LNCaP clone FGC (cell line): ENCODE data around the gene SF3B2.
"Not testable (repeated sequence)": the region's sequence is repeated elsewhere in the genome, so short reads cannot be mapped to it uniquely, and the experiment has no call there.

ENCODE experiments used
- DNase-seq: peaks from one replicate; pipeline ENCODE4 v3.0.0-alpha.2; 2011; ENCODE audit warnings: low read depth
- H3K4me3 ChIP-seq: 2 replicates; pipeline ENCODE4 v1.5.1; 2011; ENCODE audit warnings: mild to moderate bottlenecking, low read depth, low read length, control low read depth
- TF ChIP-seq, protein P1 (sequence below): IDR thresholded peaks from 2 replicates; pipeline ENCODE4 v1.5.1; 2012; ENCODE audit warnings: mild to moderate bottlenecking; ENCODE audit not compliant: control insufficient read depth, insufficient read depth; ENCODE audit errors: extremely low read depth

The SF3B2 gene

GRCh38 chr11:66075273-66075672, 23.1 kb downstream of the SF3B2 start:
- DNase-seq: no peak
- TF ChIP-seq, protein P1, sequence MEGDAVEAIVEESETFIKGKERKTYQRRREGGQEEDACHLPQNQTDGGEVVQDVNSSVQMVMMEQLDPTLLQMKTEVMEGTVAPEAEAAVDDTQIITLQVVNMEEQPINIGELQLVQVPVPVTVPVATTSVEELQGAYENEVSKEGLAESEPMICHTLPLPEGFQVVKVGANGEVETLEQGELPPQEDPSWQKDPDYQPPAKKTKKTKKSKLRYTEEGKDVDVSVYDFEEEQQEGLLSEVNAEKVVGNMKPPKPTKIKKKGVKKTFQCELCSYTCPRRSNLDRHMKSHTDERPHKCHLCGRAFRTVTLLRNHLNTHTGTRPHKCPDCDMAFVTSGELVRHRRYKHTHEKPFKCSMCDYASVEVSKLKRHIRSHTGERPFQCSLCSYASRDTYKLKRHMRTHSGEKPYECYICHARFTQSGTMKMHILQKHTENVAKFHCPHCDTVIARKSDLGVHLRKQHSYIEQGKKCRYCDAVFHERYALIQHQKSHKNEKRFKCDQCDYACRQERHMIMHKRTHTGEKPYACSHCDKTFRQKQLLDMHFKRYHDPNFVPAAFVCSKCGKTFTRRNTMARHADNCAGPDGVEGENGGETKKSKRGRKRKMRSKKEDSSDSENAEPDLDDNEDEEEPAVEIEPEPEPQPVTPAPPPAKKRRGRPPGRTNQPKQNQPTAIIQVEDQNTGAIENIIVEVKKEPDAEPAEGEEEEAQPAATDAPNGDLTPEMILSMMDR: no peak
- no peak overlapping the region for H3K4me3 ChIP-seq

GRCh38 chr11:66076561-66076960, 24.4 kb downstream of the SF3B2 start:
- no peak overlapping the region for H3K4me3 ChIP-seq
- DNase-seq: no peak
- TF ChIP-seq, protein P1: no peak

- no peak for DNase-seq
- TF ChIP-seq, protein P1: no peak
- no peak overlapping the region for H3K4me3 ChIP-seq
Observed at GRCh38 chr11:66077927-66078326, 25.8 kb downstream of the SF3B2 start.

DNA sequence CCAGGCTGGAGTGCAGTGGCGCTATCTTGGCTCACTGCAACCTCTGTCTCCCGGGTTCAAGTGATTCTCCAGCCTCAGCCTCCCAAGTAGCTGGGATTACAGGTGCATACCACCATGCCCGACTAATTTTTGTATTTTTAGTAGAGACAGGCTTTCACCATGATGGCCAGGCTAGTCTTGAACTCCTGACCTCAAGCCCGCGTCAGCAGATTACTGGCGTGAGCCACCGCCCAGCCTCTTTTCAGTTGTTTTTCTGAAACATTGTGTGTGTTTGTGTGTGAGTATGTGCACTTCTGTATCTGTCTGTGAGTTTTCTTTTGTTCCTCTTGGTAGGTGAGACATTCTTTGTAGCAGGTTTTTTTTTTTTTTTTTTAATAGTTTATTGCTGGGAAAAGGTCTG, 26.8 kb downstream of the SF3B2 start:
- not testable (repeated sequence) for DNase-seq, H3K4me3 ChIP-seq

GRCh38 chr11:66080055-66080817, 28.1 kb downstream of the SF3B2 start:
- TF ChIP-seq, protein P1: no peak
- no peak overlapping the region for H3K4me3 ChIP-seq
- DNase-seq: no peak

DNA sequence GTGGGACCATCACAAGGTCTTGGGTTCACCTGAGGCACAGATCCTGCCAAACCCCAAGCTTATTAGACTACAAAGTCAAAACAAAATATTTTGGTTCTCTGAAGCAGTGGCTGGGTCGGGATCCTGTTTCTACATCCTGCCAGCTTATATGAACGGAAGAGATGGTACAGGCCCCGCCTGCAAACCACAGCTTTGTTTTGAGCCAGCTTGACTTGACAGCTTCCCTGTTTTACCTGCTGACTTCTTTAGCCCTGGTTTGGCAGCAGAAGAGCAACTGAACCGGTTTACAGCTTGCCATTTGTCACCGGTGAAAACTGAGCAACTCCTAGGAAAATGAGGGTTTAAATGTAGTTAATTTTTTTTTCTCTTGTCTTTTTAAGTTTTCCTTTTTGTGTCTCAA, 29.3 kb downstream of the SF3B2 start:
- H3K4me3 ChIP-seq: 0 out of 2 replicates have a peak overlapping the region, but pooled peaks have one; percentile 8
- TF ChIP-seq, protein P1: no peak
- peak; percentile 92 for DNase-seq

DNA sequence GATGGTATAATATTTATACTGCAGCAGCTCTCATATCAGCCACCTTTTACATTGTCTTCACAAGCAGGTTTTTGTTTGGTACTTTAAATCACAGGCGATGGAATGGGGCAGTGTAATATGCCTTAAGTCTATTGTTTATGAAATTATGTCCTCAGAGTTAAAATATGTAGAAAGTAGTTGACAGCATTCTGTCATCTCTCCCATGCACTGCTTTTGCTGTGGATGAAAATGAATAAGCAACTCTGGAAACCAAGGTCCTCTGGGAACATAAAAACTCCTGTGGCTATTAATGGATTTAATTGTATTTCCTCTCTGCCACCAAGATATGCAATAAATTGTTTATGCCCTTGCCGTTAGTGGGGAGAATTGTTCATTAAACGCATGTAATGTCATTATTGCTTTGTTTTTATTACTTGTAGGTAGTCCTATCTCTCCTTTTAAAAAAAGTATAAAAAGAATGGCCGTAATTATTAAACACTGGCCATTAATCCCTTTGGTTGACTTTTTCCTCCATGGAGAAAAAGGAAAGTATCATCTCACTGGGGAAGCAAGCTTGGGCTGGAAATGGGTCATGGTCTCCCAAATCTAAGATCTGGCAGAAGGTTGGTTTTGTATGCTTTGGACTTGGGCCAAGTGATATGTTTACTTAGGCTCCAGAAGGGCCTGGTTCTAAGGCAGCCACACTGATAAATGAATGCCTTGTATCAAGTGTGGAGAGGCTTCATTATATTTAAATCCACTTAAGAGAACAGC, 31.0 kb downstream of the SF3B2 start:
- peak; percentile 48 for DNase-seq
- H3K4me3 ChIP-seq: no peak overlapping the region
- TF ChIP-seq, protein P1: no peak
